Activated naive CD4-positive, alpha-beta T cell treated with Interleukin-2 at 50 U/mL for 16 hours (primary cell): Measurements from ENCODE around the gene ACTL6B.
A peak's percentile ranks its signal among the peaks of the same experiment; 100 is the strongest.

Source experiments
- DNase-seq: peaks from one replicate; pipeline ENCODE4 v3.0.0-alpha.2; 2020

Gene ACTL6B

DNA sequence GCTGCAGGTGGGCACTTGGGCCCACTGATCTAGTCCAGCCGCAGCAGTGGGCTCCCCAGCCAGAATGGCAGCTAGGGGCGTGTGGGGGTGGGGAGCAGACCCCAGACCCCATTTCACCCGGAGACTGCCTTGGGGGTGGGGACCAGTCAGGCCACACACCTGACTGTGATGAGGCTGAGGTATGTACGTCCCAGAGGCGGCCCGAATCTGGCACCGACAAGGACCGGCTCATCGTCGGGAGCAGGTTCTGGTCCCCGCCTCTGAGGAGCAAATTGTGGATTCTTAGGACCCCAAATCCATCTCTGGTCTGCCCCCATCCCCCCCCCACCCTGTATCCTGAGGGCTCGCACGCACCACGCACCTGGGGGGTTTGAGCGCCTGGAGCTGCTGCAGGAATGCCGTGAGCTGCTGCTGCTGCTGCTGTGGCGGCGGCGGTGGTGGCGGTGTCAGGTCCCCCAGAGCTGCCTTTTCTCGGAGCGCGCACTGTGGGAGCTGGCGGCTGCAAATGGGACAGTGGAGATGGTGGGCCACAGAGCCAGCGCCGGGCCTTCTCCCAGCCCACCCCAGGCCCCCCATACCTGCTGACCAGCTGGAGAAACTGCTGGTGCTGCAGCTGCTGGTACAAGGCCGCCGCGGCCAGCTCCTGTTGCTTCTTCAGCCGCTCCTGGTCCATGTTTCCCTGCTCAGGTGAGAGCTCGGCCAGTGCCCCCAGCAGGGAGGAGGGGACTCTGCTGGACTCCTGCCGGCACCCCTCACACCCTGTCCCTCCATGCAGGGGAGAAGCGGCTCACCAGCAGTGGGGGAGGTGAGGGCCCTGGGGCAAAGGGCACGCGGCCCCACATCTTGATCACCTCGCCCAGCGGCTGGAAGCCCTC, 27.6 kb upstream of the ACTL6B start:
- no peak for DNase-seq

DNA sequence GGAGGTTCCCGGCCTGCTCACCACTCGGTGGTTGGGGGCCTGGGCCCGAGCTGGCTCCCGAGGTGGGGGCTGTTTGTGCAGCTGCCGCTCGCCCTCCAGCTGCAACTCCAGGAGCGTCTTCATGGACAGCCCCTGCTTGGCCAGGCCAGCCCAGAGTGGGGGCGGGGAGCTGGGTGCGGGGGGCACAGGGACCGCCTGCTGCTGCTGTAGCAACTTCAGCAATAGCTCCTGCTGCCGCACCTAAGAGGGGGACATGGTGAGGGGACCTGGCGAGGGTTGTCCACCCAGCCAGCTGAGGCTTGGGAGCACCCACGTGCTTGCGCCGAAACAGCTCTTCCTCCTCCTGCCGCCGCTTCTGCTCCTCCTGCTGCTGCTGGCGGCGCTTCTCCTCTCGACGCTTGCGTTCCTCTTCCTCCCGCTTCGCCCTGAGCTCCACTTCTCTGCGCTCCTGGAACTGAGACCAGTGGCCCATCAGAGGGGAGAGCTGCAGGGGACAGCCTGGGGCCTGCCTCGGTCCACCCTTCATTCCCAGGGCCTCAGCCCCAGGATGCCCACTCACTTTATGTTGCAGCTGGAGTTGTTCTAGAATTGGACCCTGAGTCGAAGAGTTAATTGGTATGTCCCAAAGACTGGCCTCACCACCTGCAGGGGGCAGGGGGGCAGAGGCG, 26.9 kb upstream of the ACTL6B start:
- DNase-seq = no peak

DNA sequence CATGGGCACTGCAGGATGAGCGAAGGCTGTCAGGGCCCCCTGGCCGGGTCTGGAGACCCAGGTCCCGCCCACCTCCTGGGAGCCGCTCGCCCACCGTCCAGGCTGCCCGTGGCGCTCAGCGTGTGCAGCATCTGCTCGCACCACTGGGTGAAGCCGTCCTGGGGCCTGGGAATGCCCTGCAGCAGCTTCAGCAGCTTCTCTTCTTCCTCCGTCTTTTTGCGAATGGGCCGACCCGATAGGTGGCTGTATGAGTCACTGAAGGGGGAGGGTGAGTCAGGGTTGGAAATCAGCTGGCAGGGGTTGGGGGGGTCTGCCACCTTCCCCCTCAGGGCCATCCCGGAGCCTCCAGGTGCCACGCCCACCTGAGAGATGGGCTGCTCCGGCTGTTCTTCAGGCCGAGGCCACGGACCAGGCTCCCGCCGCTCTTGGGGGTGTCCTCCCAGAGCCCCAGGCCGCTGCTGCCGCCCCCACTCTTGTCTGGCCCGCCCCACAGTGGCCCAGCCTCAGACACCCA, 26.0 kb upstream of the ACTL6B start:
- DNase-seq = no peak

DNA sequence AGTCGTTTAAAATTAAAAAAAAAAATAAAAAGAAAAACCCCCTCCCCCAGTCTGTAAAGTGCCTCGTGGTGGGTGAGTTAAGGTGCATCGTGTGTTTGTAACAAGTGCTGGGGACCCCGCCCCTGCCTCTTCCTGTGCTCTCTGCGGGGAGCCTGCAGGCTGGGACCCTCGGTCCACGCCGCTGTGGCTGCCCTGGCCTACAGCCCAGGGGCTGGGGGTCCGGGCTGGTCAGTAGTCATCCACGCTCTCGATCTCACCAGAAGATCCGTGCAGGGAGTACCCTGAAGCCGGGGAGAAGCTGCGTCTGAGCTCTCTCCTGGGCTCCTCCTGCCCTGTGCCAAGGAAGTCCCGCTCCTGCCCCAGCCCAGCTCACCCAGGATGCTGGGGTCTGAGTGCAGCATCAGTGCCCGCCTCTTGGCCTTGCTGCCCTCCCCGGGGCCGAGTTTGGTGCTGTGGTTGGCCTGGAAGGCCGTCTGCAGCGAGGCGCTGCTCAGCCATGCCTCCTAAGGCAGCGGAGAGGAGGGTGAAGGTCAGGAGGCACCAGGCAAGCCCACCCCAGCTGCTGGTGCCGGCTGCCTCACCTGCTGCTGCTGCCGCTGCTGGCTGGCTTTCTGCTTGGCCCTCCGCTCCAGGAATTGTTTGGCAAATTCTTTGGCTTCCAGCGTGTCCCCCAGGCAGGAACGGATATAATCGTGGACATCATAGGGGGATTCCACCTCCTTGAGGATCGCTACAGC, 25.4 kb upstream of the ACTL6B start:
- no peak for DNase-seq

DNA sequence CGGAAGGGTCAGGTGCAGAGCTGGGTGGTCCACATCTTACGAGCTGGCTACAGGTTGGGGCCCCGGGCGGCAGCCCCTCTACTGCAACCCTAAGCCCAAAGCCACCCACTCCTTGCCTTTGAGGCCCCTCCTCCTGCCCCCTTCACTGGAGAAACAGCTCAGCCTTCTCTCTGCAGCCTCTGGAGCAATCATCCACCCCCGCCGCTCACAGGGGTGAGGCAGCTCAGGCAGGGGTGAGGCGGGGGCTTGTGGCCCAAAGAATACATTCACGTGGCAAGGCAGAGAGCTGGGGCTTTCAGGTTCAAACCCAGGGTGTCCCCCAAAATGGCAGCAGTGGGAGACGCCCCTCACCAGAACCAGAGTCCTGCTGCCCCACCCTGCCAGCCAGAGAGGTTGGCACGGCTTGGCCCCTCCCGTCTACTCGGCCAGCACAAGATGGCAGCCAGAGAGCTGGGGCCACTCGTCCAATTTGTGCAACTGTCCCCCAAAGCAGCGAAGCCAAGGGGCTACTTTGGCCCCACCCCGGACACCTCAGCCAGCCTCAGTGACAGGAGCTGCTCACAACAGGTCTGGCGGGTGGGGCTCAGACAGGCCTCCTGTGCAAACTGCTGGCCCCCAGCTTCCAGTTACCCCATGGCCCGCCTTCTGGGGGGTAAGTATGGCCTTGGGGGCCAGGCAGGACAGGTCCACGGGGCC, 24.5 kb upstream of the ACTL6B start:
- DNase-seq = no peak

DNA sequence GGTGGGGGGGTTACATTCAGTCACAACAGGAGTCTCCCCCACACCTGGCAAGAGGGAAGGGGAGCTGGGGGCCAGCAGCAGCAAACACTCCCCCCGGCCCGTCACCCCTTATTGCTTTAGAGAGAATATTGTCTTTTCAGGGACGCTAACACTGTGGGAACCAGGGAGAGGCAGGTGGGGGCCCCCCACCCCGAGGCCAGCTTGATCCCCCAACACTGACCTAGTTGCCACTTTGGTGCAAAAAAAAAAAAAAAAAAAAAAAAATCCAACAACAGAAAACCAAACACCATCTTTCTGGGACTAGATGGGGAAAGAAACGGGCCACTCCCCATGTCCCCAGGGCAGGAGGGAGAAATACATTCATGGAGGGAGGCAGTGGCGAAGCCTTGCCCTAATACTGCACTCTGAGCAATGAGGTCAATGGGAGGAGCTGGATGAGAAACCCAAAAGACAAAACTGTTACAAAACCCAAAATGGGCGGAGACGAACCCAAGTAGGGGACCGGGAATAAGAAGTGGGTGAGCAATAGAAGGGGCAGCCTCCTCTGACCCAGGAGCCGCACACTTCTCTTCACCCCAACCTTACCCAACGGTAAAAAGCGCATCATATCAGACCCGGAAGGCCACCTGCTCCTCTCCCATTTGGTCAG, 23.8 kb upstream of the ACTL6B start:
- no peak for DNase-seq

DNA sequence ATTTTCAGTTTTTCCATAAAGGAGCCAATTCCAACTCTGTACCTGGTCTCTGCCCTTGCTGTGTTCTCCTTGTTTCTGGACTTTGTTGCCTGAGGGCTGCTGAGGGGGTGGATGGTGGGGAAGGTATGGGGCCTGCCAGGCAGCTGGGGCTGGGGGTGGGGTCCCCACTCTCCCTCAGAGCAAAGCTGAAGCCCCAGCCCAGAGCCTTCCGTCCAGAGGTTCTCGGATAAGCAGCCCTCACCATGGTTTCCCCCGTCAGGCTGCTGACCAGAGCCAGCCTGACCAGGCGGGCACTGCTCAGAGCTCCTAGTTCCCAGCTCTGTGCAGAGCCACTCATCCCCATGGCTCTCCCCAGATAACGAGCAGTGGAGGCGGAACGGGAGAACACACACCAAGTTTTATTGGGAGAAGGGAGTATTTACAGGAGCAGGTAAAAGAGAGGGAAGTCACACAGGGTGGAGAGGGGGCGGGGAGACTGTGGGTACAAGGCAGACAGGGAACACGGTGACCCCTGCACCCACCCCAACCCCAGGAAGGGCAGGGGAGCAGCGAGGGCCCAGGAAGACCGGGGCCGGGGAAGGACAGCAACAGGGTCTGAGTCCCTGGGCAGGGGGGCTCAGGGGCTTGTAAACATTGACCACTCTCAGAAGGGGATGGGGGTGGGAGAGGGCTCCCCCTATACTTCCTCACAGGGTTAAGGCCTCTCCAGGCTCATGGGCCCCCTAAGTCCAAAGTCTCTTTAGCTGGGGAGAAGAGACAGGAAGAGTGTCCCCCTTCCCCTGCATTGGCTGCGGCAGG, 23.1 kb upstream of the ACTL6B start:
- DNase-seq = no peak

DNA sequence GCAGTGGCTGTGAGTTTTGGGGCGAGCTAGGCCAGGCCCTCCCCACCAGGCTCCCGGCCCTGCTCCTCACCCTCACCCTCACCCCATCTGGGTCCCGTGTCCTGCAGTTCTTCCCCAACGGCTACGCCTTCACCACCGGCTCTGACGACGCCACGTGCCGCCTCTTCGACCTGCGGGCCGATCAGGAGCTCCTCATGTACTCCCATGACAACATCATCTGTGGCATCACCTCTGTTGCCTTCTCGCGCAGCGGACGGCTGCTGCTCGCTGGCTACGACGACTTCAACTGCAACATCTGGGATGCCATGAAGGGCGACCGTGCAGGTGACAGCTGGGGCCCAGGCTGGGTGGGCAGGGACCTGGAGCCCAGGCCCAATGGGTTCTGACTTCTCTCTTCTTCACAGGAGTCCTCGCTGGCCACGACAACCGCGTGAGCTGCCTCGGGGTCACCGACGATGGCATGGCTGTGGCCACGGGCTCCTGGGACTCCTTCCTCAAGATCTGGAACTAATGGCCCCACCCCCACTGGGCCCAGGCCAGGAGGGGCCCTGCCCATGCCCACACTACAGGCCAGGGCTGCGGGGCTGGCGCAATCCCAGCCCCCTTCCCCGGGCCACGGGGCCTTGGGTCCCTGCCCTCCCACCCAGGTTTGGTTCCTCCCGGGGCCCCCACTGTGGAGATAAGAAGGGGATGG, 22.2 kb upstream of the ACTL6B start:
- no peak for DNase-seq

DNA sequence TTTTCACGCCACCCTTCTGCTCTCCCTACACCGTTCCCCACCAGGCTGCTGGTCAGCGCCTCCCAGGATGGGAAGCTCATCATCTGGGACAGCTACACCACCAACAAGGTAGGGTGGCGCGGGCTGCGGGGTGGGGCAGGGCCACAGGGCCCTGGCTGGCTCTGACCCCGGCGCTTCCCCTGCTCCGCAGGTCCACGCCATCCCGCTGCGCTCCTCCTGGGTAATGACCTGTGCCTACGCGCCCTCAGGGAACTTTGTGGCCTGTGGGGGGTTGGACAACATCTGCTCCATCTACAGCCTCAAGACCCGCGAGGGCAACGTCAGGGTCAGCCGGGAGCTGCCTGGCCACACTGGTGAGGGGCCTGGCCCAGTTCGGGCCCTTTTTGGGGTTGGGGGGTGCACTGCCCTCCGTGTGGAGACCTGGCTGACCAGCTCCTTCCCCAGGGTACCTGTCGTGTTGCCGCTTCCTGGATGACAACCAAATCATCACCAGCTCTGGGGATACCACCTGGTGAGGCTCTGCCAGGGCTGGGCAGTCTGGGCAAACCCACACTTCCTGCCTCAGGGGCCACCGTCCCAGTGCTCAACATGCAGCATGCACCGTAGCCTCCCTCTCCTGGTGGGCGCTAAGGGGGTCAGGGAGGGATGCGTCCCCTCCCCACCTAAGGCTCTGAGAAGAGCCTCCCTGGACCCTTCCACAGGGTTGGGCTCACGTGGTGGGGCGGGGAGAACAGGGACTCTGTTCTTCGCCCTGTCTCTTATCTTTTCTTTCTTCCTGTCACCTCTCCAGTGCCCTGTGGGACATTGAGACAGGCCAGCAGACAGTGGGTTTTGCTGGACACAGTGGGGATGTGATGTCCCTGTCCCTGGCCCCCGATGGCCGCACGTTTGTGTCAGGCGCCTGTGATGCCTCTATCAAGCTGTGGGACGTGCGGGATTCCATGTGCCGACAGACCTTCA, 21.3 kb upstream of the ACTL6B start:
- DNase-seq = no peak

DNA sequence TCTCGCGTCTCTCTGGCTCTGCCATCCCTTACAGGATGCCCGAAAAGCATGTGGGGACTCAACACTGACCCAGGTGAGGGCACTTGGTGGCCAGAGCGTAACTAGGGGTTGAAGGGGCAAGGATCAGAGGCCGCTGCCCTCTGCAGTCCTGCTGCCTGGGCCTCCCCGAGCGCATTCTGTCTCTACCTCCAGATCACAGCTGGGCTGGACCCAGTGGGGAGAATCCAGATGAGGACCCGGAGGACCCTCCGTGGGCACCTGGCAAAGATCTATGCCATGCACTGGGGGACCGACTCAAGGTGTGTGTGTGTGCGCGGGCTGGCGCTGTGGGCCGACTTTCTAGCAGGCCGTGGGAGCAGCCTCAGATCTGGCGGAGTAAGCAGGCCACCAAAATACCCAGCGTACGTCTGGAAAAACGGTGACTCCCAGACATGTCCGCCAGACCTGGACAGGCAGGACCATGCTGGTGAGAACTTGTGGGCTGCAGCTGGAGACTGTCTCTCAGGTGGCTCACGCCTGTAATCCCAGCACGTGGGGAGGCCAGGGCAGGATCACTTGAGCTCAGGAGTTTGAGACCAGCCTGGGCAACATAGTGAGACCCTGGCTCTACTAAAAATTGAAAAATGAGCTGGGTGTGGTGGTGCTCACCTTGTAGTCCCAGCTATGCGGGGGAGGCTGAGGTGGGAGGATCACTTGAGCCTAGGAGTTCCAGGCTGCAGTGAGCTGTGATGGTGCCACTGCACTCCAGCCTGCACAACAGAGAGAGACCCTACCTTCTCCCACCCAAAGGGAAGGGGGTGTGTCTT, 20.5 kb upstream of the ACTL6B start:
- DNase-seq = no peak

DNA sequence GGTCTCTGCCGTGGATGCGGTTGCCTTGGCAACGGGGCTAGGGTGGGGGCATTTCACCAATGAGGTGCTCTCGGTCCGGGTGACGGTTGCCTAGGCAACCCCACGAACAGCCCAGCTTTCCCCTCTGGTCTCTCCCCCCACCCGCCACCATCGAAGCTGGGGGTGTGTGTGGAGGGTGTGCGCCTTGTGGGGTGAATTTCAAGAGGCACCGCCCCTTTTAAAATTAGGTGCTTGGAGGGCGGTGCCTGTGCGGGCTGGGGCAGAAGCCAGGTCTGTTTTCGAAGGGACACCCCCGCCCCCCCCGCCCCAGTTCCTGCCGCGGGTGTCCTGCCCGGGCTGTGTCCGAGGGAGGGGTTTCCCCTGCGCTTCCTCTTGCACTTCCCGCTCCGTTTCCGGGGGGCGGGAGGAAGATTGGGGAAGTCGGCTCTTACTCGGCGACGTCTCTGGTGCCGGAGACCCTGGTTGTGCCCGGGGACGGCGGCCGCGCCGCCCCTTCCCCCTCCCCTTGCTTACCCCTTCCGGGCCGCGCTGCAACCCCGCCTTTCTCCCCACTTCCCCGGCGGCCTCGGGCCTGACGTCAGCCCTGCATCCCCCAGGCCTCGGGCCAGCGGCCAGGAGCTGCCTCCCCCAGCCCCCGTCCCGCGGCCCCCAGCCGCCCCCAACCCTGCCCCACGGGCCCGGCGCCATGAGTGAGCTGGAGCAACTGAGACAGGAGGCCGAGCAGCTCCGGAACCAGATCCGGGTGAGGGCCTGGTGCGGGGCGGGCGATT, 19.5 kb upstream of the ACTL6B start:
- DNase-seq = peak; percentile 81

DNA sequence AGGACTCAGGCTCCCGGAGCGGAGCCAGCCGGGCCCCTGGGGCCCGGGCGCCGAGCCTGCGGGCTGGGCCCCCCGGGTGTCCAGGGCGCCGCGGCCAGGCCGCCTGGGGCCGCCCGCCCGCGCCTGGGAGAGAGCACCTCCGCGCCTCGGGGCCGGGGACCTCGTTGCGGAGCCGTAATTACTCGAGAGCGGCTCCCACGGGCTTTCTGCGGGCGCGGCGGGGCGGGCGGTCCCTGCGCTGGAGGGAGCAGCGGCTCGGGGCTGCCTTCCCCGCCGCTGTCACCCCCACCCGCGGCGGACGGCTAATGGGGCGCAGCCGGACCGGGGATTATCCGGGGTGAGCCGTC, 18.8 kb upstream of the ACTL6B start:
- peak; percentile 49 for DNase-seq

DNA sequence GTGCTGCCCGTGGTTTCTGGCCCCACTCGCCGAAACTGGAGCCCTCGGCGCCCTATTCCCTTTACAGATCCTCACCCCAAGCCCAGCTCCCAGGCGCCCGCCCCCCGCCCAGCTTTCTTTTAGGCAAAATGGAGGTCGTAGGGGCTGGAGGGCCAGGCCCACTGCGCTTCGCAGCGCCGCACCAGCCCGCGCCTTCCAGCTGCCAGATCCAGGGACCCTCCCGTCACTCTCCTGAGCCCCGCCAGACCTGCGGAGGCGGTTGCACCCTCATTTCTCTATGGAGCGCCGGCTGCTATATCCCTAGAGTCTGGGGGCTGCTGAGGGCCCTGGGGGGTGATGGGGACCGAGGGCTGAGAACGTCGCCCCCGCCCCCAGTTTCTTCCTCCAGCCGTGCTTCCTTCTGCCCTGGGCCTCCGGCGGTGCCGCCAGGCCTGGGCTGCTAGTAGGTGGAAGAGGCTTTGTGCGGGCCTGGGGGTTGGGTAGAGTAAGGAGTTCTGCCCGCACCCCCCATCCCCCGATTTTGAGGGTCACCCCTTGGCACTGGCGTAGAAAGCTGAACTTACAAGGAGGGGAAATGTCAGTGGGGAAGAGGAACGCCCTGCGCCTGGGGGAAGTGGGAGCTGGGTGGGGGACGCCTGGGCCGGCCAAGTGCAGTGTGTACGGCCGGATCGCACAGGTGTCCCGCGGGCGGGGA, 18.3 kb upstream of the ACTL6B start:
- DNase-seq = peak; percentile 41

DNA sequence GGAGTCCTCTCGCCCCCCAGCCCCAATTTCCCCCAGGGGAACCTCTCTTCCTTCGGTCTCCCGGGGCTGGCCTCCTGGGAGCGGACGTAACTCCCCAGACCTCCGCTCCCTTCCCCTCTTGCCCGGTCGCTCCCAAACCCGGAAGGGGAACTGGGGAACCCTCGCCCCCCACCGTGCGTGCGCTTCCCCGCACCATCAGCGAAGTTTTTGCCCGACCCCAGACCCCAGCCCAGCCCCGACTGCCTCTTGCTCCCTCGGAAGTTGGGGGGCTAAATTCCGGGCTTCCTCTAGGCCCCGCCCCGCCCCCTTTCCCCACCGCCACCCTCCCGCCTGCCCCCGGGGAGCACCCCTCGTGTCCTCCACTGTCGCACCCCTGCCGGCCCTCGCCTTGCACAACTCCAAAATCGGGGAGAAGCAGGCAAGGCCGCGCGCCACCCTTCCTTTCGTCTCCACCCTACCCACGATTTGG, 17.7 kb upstream of the ACTL6B start:
- peak; percentile 45 for DNase-seq

DNA sequence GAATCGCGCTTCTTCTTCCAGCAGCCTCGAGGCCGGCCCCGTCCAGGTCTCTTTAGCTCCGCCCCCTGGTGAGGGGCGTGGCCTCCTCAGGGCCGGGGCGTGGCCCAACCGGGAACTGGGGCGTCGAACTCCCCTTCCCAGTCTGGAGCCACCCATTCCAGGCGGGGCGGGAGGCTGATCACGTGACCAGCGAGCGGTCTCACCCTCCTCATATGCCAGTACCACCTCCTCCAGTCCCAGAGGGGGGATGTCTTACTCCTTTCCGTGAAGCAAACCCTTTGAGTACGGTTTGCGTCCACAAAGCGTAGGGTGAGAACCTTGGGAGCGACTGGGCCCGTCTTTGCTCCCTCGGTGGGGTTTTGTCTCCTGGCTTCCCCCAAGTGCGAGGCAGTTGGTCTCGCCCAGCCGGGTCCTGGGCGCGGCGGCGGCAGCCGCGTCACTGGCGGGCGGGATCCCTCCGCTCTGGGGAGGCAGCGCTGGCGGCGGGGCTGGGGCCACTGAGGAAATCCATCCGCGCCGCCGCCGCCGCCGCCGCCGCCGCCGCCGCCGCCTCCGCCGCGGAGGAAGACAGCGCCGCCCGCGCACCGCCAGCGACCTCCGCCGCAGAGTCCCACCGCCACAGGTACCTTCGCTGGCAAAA, 17.2 kb upstream of the ACTL6B start, which contains the start of gene GNB2:
Gene GNB2, plus strand, starts transcription at position 439 of the 640 bp plus-strand sequence. CDS start 2,526 bp downstream, outside the sequence.
- peak; percentile 99 for DNase-seq
